GM13977 (cell line): ENCODE results near the gene CAMK2A.

Source experiments
- DNase-seq: peaks from one replicate; pipeline ENCODE4 v3.0.0; 2012; ENCODE audit warnings: low spot score
- in situ Hi-C: fragments of 300-500 bp; cut with MboI; formaldehyde crosslinking; loops from one replicate; pipeline ENCODE4 v1.12.0; 2022; ENCODE audit warnings: low sequenced_read_pairs, low pct_unique_long_range_greater_than_20kb, mixed read lengths, inconsistent platforms; ENCODE audit not compliant: unreplicated experiment
- TF ChIP-seq, protein P1 (sequence below): IDR thresholded peaks from 2 replicates; pipeline ENCODE4 v1.5.1; 2012; ENCODE audit warnings: mild to moderate bottlenecking, control low read depth; ENCODE audit not compliant: insufficient read depth; ENCODE audit errors: extremely low read depth, missing control alignments

CAMK2A gene

DNA sequence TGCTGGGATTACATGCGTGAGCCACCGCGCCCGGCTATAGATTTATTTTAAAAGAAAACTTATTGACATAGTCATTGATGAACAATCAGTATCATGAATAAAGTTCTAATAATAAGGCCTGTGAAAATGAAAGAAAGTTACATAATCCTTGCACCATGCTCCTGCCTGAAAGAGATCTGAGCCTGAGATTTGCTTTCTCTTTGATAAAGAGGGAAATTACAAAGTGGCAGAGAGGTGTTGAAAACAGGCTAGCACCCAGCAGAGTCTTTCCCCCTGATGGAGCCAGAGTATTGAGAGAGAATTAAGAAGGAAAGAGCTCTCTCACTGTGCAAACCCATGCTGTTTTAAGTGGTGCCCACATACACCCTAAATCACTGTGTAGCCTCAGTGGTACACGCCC lies 62.5 kb downstream of the CAMK2A start:
- in situ Hi-C loops: no loop called here
- DNase-seq: no peak
- TF ChIP-seq, protein P1, sequence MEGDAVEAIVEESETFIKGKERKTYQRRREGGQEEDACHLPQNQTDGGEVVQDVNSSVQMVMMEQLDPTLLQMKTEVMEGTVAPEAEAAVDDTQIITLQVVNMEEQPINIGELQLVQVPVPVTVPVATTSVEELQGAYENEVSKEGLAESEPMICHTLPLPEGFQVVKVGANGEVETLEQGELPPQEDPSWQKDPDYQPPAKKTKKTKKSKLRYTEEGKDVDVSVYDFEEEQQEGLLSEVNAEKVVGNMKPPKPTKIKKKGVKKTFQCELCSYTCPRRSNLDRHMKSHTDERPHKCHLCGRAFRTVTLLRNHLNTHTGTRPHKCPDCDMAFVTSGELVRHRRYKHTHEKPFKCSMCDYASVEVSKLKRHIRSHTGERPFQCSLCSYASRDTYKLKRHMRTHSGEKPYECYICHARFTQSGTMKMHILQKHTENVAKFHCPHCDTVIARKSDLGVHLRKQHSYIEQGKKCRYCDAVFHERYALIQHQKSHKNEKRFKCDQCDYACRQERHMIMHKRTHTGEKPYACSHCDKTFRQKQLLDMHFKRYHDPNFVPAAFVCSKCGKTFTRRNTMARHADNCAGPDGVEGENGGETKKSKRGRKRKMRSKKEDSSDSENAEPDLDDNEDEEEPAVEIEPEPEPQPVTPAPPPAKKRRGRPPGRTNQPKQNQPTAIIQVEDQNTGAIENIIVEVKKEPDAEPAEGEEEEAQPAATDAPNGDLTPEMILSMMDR: no peak

DNA sequence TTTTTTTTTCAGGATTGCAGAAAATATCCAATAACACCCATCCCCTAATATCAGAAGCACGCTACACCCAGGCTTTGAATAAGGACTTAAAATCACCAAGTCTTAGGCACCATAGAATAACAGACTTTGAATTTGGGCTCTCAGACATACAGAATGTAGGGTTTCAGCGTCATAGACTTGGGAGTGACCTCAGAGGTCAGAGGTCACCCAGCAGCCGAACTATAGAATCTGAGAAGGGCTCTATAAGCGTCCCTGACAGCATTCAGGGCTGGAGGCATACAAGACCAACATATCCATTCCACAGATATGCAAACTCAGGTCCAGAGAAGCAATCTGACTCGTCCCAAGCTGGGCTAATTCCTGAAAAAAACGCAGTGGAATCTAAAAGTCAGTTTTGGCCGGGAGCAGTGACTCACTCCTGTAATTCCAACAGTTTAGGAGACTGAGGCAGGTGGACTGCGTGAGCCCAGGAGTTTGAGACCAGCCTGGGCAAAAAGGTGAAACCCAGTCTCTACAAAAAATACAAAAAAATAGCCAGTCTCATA lies 65.0 kb downstream of the CAMK2A start:
- in situ Hi-C loops: loop anchor here (25.0 kb wide), 1 partner anchor 587 kb away; no protein-coding TSS in a partner anchor
- TF ChIP-seq, protein P1: no peak
- no peak for DNase-seq

DNA sequence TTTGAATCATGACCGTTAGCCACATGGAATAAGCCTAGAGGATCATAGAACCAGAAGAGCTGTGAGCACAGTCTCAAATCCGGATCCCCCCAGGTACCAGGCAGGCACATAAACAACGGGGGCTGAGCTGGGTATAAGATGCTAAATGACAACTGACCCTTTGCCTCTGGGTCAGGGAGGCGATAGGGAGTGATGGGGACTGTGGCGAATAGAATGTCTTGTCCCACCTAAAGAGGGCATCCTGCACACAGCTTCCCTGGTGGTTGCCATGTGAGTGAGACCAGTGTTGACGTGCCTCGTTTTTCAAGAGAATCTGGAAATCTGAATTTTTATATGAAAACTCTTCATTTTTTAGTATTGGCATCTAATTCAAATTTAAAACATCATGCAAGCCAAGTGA lies 66.1 kb downstream of the CAMK2A start:
- TF ChIP-seq, protein P1: no peak
- in situ Hi-C loops: loop anchor here (25.0 kb wide), 1 partner anchor 586 kb away; no protein-coding TSS in a partner anchor
- DNase-seq: no peak

DNA sequence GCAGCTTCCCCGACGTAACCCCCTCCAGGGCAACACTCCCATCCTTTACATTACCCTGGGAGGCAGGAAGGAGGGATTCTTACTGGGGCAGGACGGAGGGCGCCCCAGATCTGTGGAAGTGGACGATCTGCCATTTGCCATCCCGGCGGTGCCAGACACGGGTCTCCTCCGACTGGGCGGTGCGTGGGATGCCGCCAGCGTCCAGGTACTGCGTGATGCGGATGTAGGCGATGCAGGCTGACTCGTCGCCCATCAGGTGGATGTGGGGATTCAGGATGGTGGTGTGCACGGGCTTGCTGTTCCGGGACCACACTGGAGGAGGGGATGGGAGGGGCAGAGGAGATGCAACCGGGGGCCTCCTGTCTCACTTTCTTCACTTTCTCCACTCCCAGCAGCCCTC lies 66.7 kb downstream of the CAMK2A start:
- no peak for DNase-seq
- in situ Hi-C loops: loop anchor here (25.0 kb wide), 1 partner anchor 586 kb away; no protein-coding TSS in a partner anchor
- TF ChIP-seq, protein P1: no peak

DNA sequence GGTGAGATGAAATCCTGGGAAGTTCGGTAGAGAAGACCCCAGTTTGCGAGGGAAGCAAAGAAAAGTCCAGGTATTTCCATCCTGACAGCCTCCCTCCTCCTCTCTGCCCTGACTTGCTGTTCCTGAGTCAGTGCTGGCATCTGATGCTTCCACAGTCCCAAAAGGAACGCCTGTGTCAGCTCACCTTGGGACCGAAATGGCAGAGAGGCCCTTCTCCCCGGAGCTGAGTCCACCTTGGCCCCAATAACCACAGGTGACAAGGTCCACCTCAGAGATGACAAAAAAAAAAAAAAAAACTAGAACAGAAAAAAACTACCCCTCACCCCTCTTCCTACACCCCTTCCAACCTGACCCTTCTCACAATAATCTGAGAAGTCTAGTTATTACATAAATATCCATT lies 68.1 kb downstream of the CAMK2A start:
- in situ Hi-C loops: loop anchor here (25.0 kb wide), 1 partner anchor 584 kb away; no protein-coding TSS in a partner anchor
- TF ChIP-seq, protein P1: no peak

DNA sequence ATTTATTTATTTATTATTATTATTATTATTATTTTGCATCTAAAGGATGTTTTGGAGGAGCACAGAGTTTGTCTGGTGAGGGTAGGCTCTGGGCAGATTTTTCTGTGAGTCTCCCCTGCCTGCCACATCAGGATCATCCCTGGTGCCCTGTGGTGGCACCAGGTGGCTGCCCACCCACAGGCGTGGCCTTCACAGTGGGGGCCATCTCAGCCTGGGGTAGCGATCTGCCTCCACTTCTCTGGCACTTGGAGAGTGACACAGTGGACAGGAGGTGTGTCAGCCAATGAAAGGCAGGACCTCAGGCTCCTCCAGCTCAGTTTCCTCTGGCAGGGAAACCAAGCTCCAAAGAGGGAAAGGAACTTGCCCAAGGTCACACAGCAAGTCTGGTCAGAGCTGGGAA lies 69.7 kb downstream of the CAMK2A start:
- in situ Hi-C loops: loop anchor here (25.0 kb wide), 1 partner anchor 583 kb away; no protein-coding TSS in a partner anchor
- DNase-seq: no peak
- TF ChIP-seq, protein P1: no peak

More for the DNA sequence above, 68.1 kb downstream of the CAMK2A start:
- DNase-seq: no peak
